Vagina (tissue), 2 donors: ENCODE data around the gene FOXD2. TPM values are rescaled to one million over a fixed set of nuclear protein-coding genes. Genes with fewer than 3 reads are reported as not detected.

Source experiments
- DNase-seq, 2 donors: peaks; one replicate each; pipeline ENCODE4 v3.0.0-alpha.2; 2017; ENCODE audit errors: extremely low spot score in 2 of 2
- H3K27ac ChIP-seq: fragments of 200-600 bp; sonication (generic); one replicate; pipeline ENCODE4 v1.5.1; 2019
- H3K27me3 ChIP-seq: fragments of 200-600 bp; sonication (generic); one replicate; pipeline ENCODE4 v1.5.1; 2019
- H3K36me3 ChIP-seq, 2 donors: fragments of 200-600 bp; sonication (generic); one replicate each; pipeline ENCODE4 v1.5.1; 2017 to 2019
- H3K4me1 ChIP-seq: fragments of 200-600 bp; sonication (generic); one replicate; pipeline ENCODE4 v1.5.1; 2019
- H3K4me3 ChIP-seq, 2 donors: fragments of 200-600 bp; sonication (generic); 1 replicate in 1 of 2; 2 replicates in 1 of 2; pipeline ENCODE4 v1.5.1; 2016 to 2019
- H3K9me3 ChIP-seq: fragments of 200-600 bp; sonication (generic); one replicate; pipeline ENCODE4 v1.5.1; 2019
- CTCF ChIP-seq, 3 experiments: fragments of 450-650 bp in 2 of 3; fragments of 200-600 bp in 1 of 3; sonication (generic) in 1 of 3; IDR thresholded peaks; one replicate each; pipeline ENCODE4 v1.5.1; 2017 to 2019; ENCODE audit warnings: antibody characterized with exemption in 3 of 3, mild to moderate bottlenecking in 2 of 3, moderate library complexity in 2 of 3
- POLR2A ChIP-seq, 2 donors: fragments of 450-650 bp; IDR thresholded peaks; one replicate each; pipeline ENCODE4 v1.6.1; 2017; ENCODE audit warnings: antibody characterized with exemption in 2 of 2, mild to moderate bottlenecking in 2 of 2, moderate library complexity in 2 of 2
- POLR2AphosphoS5 ChIP-seq, 2 donors: sonication (generic); formaldehyde crosslinking; IDR thresholded peaks; one replicate each; pipeline ENCODE4 v1.9.0; 2017; ENCODE audit warnings: antibody characterized with exemption in 2 of 2, mild to moderate bottlenecking in 2 of 2, low read depth in 1 of 2; ENCODE audit not compliant: insufficient read depth in 1 of 2
- intact Hi-C: fragments of 100-400 bp; cut with DNase I; formaldehyde crosslinking; loops from one replicate; pipeline ENCODE4 v1.15.1; 2023
- total RNA-seq: library from RNA; depleted of rRNA; stranded (reverse); fragments of >200 nt; gene quantifications from one replicate; pipeline ENCODE4 v1.2.3, GENCODE V29; 2016

FOXD2 gene
- 0.98 TPM for total RNA-seq

- H3K4me1 ChIP-seq: peaks cover 43% of the 10 kb centered on the region
- DNase-seq: no peak
Measured at GRCh38 chr1:47437447-47438164, at the start of gene FOXD2. Gene FOXD2 (plus strand): TSS chr1:47438044. CDS start chr1:47438136, 92 bp downstream.

GRCh38 chr1:47388891-47389238 lies 49.0 kb upstream of the FOXD2 start:
- Histone ChIP-seq H3K4me3 (no peak overlapping the region), H3K27ac (no peak overlapping the region), H3K4me1 (no peaks in the 10 kb centered on the region), H3K9me3 (no peaks in the 10 kb centered on the region), H3K36me3 (no peaks in the 10 kb centered on the region), H3K27me3 (no peaks in the 10 kb centered on the region)
- intact Hi-C loops: no loop called here
- TF ChIP-seq POLR2A (IDR thresholded peaks at IDR 0.05) (no peak), CTCF (IDR thresholded peaks at IDR 0.05) (peak in 2 of 3 experiments; percentile 24 to 52)
- no peak for DNase-seq

More at GRCh38 chr1:47437447-47438164, at the start of gene FOXD2:
- Histone ChIP-seq H3K9me3 (no peaks in the 10 kb centered on the region), H3K27ac (peak within 1 kb of the TSS; percentile 50), H3K4me3 (peak within 1 kb of the TSS; percentile 50 to 66), H3K36me3 (no peaks in the 10 kb centered on the region), H3K27me3 (peaks cover 21% of the 10 kb centered on the region)
- TF ChIP-seq POLR2A (IDR thresholded peaks at IDR 0.05) (peak in 1 of 2 donors; percentile 33), POLR2AphosphoS5 (IDR thresholded peaks at IDR 0.05; ENCODE audit: insufficient read depth in 1 of 2, low read depth in 1 of 2) (peak in 1 of 2 donors; percentile 67), CTCF (IDR thresholded peaks at IDR 0.05) (peak; percentile 96 to 98 (median 97))
- intact Hi-C loops: loop anchor here (1.0 kb wide), 1 partner anchor 273 kb away; no protein-coding TSS in a partner anchor

- no peak for DNase-seq
- H3K4me3 ChIP-seq: no peak overlapping the region
- H3K36me3 ChIP-seq: no peaks in the 10 kb centered on the region
- intact Hi-C loops: no loop called here
- no peaks in the 10 kb centered on the region for H3K9me3 ChIP-seq
- H3K27ac ChIP-seq: no peak overlapping the region
- TF ChIP-seq POLR2A (IDR thresholded peaks at IDR 0.05): no peak
- no peak for TF ChIP-seq POLR2AphosphoS5 (IDR thresholded peaks at IDR 0.05; ENCODE audit: insufficient read depth in 1 of 2, low read depth in 1 of 2)
- TF ChIP-seq CTCF (IDR thresholded peaks at IDR 0.05): no peak
- no peaks in the 10 kb centered on the region for H3K27me3 ChIP-seq
- no peaks in the 10 kb centered on the region for H3K4me1 ChIP-seq
Measured at GRCh38 chr1:47389731-47390130, 48.1 kb upstream of the FOXD2 start.

- Histone ChIP-seq H3K27me3 (no peaks in the 10 kb centered on the region), H3K4me1 (no peaks in the 10 kb centered on the region), H3K27ac (no peak overlapping the region), H3K4me3 (no peak overlapping the region), H3K9me3 (no peaks in the 10 kb centered on the region), H3K36me3 (no peaks in the 10 kb centered on the region)
- DNase-seq: no peak
- intact Hi-C loops: no loop called here
- no peak for TF ChIP-seq CTCF (IDR thresholded peaks at IDR 0.05)
- TF ChIP-seq POLR2AphosphoS5 (IDR thresholded peaks at IDR 0.05; ENCODE audit: insufficient read depth in 1 of 2, low read depth in 1 of 2): no peak
- no peak for TF ChIP-seq POLR2A (IDR thresholded peaks at IDR 0.05)
Measured at GRCh38 chr1:47390843-47391242, 47.0 kb upstream of the FOXD2 start.

GRCh38 chr1:47393141-47393540 lies 44.7 kb upstream of the FOXD2 start:
- no peak for TF ChIP-seq CTCF (IDR thresholded peaks at IDR 0.05)
- no peak for TF ChIP-seq POLR2AphosphoS5 (IDR thresholded peaks at IDR 0.05; ENCODE audit: insufficient read depth in 1 of 2, low read depth in 1 of 2)
- no peak for TF ChIP-seq POLR2A (IDR thresholded peaks at IDR 0.05)
- Histone ChIP-seq H3K9me3 (no peaks in the 10 kb centered on the region), H3K27ac (no peak overlapping the region), H3K27me3 (no peaks in the 10 kb centered on the region), H3K36me3 (no peaks in the 10 kb centered on the region), H3K4me3 (no peak overlapping the region), H3K4me1 (no peaks in the 10 kb centered on the region)
- no peak for DNase-seq
- intact Hi-C loops: no loop called here
